Endodermal cell (in vitro differentiated cells): ENCODE measurements around the gene KRTAP10-11. TPM values are rescaled to one million over a fixed set of nuclear protein-coding genes. Genes with fewer than 3 reads are reported as not detected.
"Not testable (repeated sequence)": the region's sequence is repeated elsewhere in the genome, so short reads cannot be mapped to it uniquely, and the experiment has no call there.

ENCODE experiments used
- DNase-seq: peaks from one replicate; pipeline ENCODE4 v3.0.0-alpha.2; 2017
- H3K27ac ChIP-seq: 2 replicates; pipeline ENCODE4 v1.5.1; 2013; ENCODE audit warnings: mild to moderate bottlenecking, low read depth, low read length, moderate library complexity
- H3K27me3 ChIP-seq: 2 replicates; pipeline ENCODE4 v1.6.1; 2013; ENCODE audit warnings: mild to moderate bottlenecking, low read length, moderate library complexity; ENCODE audit not compliant: insufficient read depth, control insufficient read depth, poor library complexity, severe bottlenecking
- H3K36me3 ChIP-seq: 2 replicates; pipeline ENCODE4 v1.7.0; 2013; ENCODE audit warnings: mild to moderate bottlenecking, low read length, moderate library complexity; ENCODE audit not compliant: control insufficient read depth, insufficient read depth
- H3K4me1 ChIP-seq: one replicate; pipeline ENCODE4 v1.7.0; 2013; ENCODE audit warnings: low read length; ENCODE audit not compliant: control insufficient read depth, insufficient read depth
- H3K4me3 ChIP-seq: 2 replicates; pipeline ENCODE4 v1.5.1; 2013; ENCODE audit warnings: mild to moderate bottlenecking, low read length, moderate library complexity
- H3K9ac ChIP-seq: 2 replicates; pipeline ENCODE4 v1.6.1; 2013; ENCODE audit warnings: mild to moderate bottlenecking, low read length, moderate library complexity; ENCODE audit not compliant: poor library complexity, severe bottlenecking; ENCODE audit errors: extremely low read depth
- H3K9me3 ChIP-seq: 2 replicates; pipeline ENCODE4 v1.6.1; 2013; ENCODE audit warnings: mild to moderate bottlenecking, low read length, moderate library complexity; ENCODE audit not compliant: control insufficient read depth
- H3K27ac Mint-ChIP-seq: 2 replicates; pipeline ENCODE4 v1.8.0; 2020; ENCODE audit warnings: mixed read lengths
- H3K27me3 Mint-ChIP-seq: 2 replicates; pipeline ENCODE4 v1.8.0; 2021; ENCODE audit warnings: mild to moderate bottlenecking, mixed read lengths; ENCODE audit not compliant: insufficient read depth
- H3K36me3 Mint-ChIP-seq: 2 replicates; pipeline ENCODE4 v1.8.0; 2020; ENCODE audit warnings: low read depth, mixed read lengths
- H3K4me1 Mint-ChIP-seq: 2 replicates; pipeline ENCODE4 v1.8.0; 2020; ENCODE audit warnings: mixed read lengths
- H3K4me3 Mint-ChIP-seq: 2 replicates; pipeline ENCODE4 v1.8.0; 2020; ENCODE audit warnings: mild to moderate bottlenecking, moderate library complexity, mixed read lengths
- H3K9me3 Mint-ChIP-seq: 2 replicates; pipeline ENCODE4 v1.8.0; 2020; ENCODE audit warnings: mild to moderate bottlenecking, mixed read lengths
- WGBS, 2 experiments: methylation state at CpG; one replicate each; pipeline versions ENCODE4 v1.1.5 to v1.1.7; 2013; ENCODE audit warnings: missing lambda C conversion rate in 2 of 2, mixed read lengths in 1 of 2; ENCODE audit not compliant: insufficient coverage in 1 of 2, insufficient read length in 1 of 2; 5-methylcytosine and 5-hydroxymethylcytosine counted together
- total RNA-seq, 2 donors: library from RNA; stranded (reverse); fragmentation: NEBNext Ultra II Directional in 1 of 2; extraction: Animal tissue kit (Norgen Biotek cat#: 25700) in 1 of 2; gene quantifications; 2 replicates in 1 of 2; 3 replicates in 1 of 2; pipeline ENCODE4 v1.2.1, GENCODE V29; 2021
- TF ChIP-seq, protein P1 (sequence below): fragments of 200-600 bp; sonication (generic); conservative IDR thresholded peaks from 2 replicates; pipeline ENCODE4 v1.5.0; 2021; ENCODE audit warnings: antibody characterized with exemption, mild to moderate bottlenecking

The KRTAP10-11 gene
- total RNA-seq, 2 donors from 2014 or later, result not detected

DNA sequence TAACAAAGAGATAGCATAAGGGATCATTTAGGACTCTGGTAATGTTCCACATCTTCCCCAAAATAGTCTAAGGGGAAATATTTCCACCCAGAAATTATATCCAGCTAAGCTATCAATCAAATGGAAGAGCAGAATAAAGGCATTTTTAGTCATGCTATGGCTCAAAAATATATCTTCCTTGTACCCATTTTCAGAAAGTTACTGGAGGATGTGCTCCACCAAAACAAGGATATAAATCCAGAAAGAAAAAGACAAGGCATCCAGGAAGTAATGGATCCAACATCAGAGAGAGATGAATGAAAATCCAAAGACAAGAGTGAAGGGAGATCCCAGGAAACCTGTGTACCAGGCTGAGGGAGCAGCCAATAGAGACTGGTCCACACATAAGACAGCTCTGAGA, 37.0 kb upstream of the KRTAP10-11 start:
- Mint-ChIP-seq H3K27ac (no peak overlapping the region), H3K27me3 (no peaks in the 10 kb centered on the region), H3K36me3 (peaks cover 2% of the 10 kb centered on the region), H3K4me1 (no peaks in the 10 kb centered on the region), H3K9me3 (peaks cover 37% of the 10 kb centered on the region), H3K4me3 (no peak overlapping the region)
- Histone ChIP-seq H3K4me1 (no peaks in the 10 kb centered on the region), H3K27me3 (no peaks in the 10 kb centered on the region), H3K36me3 (no peaks in the 10 kb centered on the region), H3K9ac (no peak overlapping the region), H3K4me3 (no peak overlapping the region), H3K27ac (no peak overlapping the region), H3K9me3 (peaks cover 29% of the 10 kb centered on the region)
- TF ChIP-seq, protein P1, sequence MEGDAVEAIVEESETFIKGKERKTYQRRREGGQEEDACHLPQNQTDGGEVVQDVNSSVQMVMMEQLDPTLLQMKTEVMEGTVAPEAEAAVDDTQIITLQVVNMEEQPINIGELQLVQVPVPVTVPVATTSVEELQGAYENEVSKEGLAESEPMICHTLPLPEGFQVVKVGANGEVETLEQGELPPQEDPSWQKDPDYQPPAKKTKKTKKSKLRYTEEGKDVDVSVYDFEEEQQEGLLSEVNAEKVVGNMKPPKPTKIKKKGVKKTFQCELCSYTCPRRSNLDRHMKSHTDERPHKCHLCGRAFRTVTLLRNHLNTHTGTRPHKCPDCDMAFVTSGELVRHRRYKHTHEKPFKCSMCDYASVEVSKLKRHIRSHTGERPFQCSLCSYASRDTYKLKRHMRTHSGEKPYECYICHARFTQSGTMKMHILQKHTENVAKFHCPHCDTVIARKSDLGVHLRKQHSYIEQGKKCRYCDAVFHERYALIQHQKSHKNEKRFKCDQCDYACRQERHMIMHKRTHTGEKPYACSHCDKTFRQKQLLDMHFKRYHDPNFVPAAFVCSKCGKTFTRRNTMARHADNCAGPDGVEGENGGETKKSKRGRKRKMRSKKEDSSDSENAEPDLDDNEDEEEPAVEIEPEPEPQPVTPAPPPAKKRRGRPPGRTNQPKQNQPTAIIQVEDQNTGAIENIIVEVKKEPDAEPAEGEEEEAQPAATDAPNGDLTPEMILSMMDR, result no peak
- DNase-seq, result no peak

DNA sequence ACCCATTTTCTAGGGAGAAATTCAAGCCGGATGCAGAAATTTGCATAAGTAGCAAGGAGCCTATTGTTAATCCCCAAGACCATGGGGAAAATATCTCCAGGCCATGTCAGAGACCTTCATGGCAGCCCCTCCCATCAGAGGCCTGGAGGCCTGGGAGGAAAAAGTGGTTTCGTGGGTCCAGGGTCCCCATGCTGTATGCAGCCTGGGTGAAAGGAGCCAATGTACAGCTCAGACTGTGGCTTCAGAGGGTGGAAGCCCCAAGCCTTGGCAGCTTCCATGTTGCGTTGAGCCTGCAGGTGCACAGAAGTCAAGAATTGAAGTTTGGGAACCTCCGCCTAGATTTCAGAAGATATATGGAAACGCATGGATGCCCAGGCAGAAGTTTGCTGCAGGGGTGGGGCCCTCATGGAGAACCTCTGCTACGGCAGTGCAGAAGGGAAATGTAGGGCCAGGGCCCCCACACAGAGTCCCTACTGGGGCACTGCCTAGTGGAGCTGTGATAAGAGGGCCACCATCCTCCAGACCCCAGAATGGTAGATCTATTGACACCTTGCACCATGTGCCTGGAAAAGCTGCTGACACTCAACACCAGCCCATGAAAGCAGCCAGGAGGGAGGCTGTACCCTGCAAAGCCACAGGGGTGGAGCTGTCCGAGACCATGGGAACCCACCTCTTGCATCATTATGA, 35.9 kb upstream of the KRTAP10-11 start:
- not testable (repeated sequence) for H3K4me1 Mint-ChIP-seq, H3K27ac Mint-ChIP-seq, H3K36me3 Mint-ChIP-seq, H3K27me3 Mint-ChIP-seq, H3K9ac ChIP-seq, H3K36me3 ChIP-seq, H3K4me3 Mint-ChIP-seq, H3K27ac ChIP-seq, H3K27me3 ChIP-seq, DNase-seq, H3K4me1 ChIP-seq, H3K4me3 ChIP-seq
- peaks cover 29% of the 10 kb centered on the region for H3K9me3 ChIP-seq
- 93 to 94% methylated on average over 5 to 7 of the region's 7 CpGs for WGBS, 2 experiments
- H3K9me3 Mint-ChIP-seq, result peaks cover 34% of the 10 kb centered on the region

DNA sequence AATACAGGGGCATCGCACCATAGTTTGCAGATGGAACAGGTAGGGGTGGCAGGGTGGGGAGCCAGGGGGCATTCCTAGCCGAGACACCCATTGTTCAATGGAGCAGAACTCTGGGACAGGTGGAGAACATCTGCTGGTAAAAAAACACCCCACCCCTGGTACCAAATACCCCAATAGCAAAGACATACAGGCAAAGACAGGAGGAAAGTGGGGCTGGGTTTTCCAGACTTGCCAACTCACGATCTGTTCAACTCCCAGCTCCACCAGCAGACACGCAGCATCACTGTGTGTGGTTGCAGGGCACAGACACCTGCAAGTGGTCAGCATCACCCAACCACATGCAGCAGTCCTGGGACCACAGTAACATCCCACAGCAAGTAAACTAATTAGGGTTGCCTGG, 34.7 kb upstream of the KRTAP10-11 start:
- Histone ChIP-seq H3K27ac (no peak overlapping the region), H3K4me3 (no peak overlapping the region), H3K9ac (no peak overlapping the region), H3K9me3 (peaks cover 26% of the 10 kb centered on the region), H3K27me3 (no peaks in the 10 kb centered on the region), H3K36me3 (no peaks in the 10 kb centered on the region), H3K4me1 (no peaks in the 10 kb centered on the region)
- H3K27me3 Mint-ChIP-seq, result peaks cover 2% of the 10 kb centered on the region
- peaks cover 34% of the 10 kb centered on the region for H3K9me3 Mint-ChIP-seq
- DNase-seq, result no peak
- TF ChIP-seq, protein P1, result no peak
- 91% methylated on average over 4 of the region's 4 CpGs; no CpG with 5 or more reads in 1 of the 2 experiments for WGBS, 2 experiments
- H3K4me3 Mint-ChIP-seq, result no peak overlapping the region
- H3K4me1 Mint-ChIP-seq, result no peaks in the 10 kb centered on the region
- H3K27ac Mint-ChIP-seq, result no peak overlapping the region
- peaks cover 2% of the 10 kb centered on the region for H3K36me3 Mint-ChIP-seq

DNA sequence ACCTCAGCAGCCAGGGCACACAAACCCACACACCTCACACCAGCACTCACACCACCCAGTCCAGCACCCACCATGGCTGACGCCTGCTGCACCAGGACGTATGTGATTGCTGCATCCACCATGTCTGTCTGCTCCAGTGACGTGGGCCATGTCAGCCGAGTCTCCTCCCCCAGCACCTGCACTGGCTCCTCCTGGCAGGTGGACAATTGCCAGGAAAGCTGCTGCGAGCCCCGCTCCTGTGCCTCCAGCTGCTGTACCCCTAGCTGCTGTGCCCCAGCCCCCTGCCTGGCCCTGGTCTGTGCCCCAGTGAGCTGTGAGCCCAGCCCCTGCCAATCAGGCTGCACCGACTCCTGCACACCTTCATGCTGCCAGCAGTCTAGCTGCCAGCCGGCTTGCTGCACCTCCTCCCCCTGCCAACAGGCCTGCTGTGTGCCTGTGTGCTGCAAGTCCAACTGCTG, 34.2 kb upstream of the KRTAP10-11 start, which contains the start of gene KRTAP10-8:
KRTAP10-8 (plus strand) TSS at position 51 of the 458 bp plus-strand sequence; CDS start at position 73, 22 bp downstream.
- H3K4me3 Mint-ChIP-seq, result no peak within 1 kb of the TSS
- no peaks in the 10 kb centered on the region for H3K36me3 ChIP-seq
- H3K9me3 Mint-ChIP-seq, result peaks cover 34% of the 10 kb centered on the region

More for the DNA sequence above, 34.2 kb upstream of the KRTAP10-11 start, which contains the start of gene KRTAP10-8:
- no peak for DNase-seq
- Mint-ChIP-seq H3K36me3 (peaks cover 2% of the 10 kb centered on the region), H3K4me1 (no peaks in the 10 kb centered on the region), H3K27me3 (peaks cover 2% of the 10 kb centered on the region), H3K27ac (no peak within 1 kb of the TSS)
- Histone ChIP-seq H3K4me3 (no peak within 1 kb of the TSS), H3K27me3 (no peaks in the 10 kb centered on the region), H3K9me3 (peaks cover 24% of the 10 kb centered on the region), H3K27ac (no peak within 1 kb of the TSS), H3K9ac (no peak within 1 kb of the TSS), H3K4me1 (no peaks in the 10 kb centered on the region)
- WGBS, 2 experiments, result 86 to 100% methylated on average over 2 to 8 of the region's 8 CpGs
- TF ChIP-seq, protein P1, result no peak
